Natural killer cell (primary cell): ENCODE measurements around the gene APOA4. TPM values are rescaled to one million over a fixed set of nuclear protein-coding genes. Genes with fewer than 3 reads are reported as not detected.

Source experiments
- ATAC-seq, 3 donors: fragments of 150-1000 bp in 2 of 3; fragments of 200-7000 bp in 1 of 3; cut with Tn5 transposase; 1 replicate in 1 of 3; 2 replicates in 2 of 3; pipeline ENCODE4 v1.10.0; 2021; ENCODE audit warnings: mild to moderate bottlenecking in 2 of 3, moderate library complexity in 2 of 3
- DNase-seq, 2 donors: peaks; one replicate each; pipeline versions ENCODE4 v3.0.0 to v3.0.0-alpha.2; 2013 to 2021; ENCODE audit warnings: mixed read lengths in 1 of 2
- H3K27ac ChIP-seq: one replicate; pipeline ENCODE4 v1.5.1; 2013; ENCODE audit warnings: mild to moderate bottlenecking, low read length
- H3K27me3 ChIP-seq: one replicate; pipeline ENCODE4 v1.6.1; 2013; ENCODE audit warnings: low read length; ENCODE audit not compliant: control insufficient read depth, insufficient read depth
- H3K36me3 ChIP-seq: one replicate; pipeline ENCODE4 v1.6.1; 2013; ENCODE audit warnings: low read length; ENCODE audit not compliant: control insufficient read depth, insufficient read depth
- H3K4me1 ChIP-seq: one replicate; pipeline ENCODE4 v1.6.1; 2013; ENCODE audit warnings: low read length; ENCODE audit not compliant: control insufficient read depth, insufficient read depth
- H3K4me3 ChIP-seq: one replicate; pipeline ENCODE4 v1.5.1; 2013; ENCODE audit warnings: low read length
- H3K9me3 ChIP-seq: one replicate; pipeline ENCODE4 v1.6.1; 2013; ENCODE audit warnings: low read length; ENCODE audit not compliant: control insufficient read depth, insufficient read depth
- H3K27ac Mint-ChIP-seq, 2 donors: one replicate each; pipeline ENCODE4 v1.8.0; 2022; ENCODE audit warnings: mild to moderate bottlenecking in 2 of 2, mixed read lengths in 2 of 2, moderate library complexity in 1 of 2
- H3K27me3 Mint-ChIP-seq, 2 donors: one replicate each; pipeline ENCODE4 v1.8.0; 2022; ENCODE audit warnings: low read depth in 2 of 2, mixed read lengths in 2 of 2
- H3K36me3 Mint-ChIP-seq: one replicate; pipeline ENCODE4 v1.8.0; 2022; ENCODE audit warnings: mixed read lengths
- H3K4me1 Mint-ChIP-seq, 2 donors: one replicate each; pipeline ENCODE4 v1.8.0; 2022; ENCODE audit warnings: mixed read lengths in 2 of 2
- H3K4me3 Mint-ChIP-seq: one replicate; pipeline ENCODE4 v1.8.0; 2022; ENCODE audit warnings: mild to moderate bottlenecking, moderate library complexity, mixed read lengths
- H3K9me3 Mint-ChIP-seq, 2 donors: one replicate each; pipeline ENCODE4 v1.8.0; 2022; ENCODE audit warnings: mixed read lengths in 2 of 2
- WGBS: methylation state at CpG from one replicate; pipeline ENCODE4 v1.1.7; 2013; ENCODE audit warnings: missing lambda C conversion rate; ENCODE audit not compliant: insufficient coverage; 5-methylcytosine and 5-hydroxymethylcytosine counted together
- intact Hi-C: fragments of 100-400 bp; cut with micrococcal nuclease; formaldehyde crosslinking; loops from one replicate; pipeline ENCODE4 v1.14.2; 2022
- total RNA-seq, 4 donors: library from RNA; stranded (reverse); fragments of 120-200 nt in 1 of 4; gene quantifications; one replicate each; pipeline versions ENCODE4 v1.2.3 to v1.2.4, GENCODE V29; 2013 to 2022
- TF ChIP-seq, protein P1 (sequence below): fragments of 200-600 bp; IDR thresholded peaks from one replicate; pipeline ENCODE4 v1.8.0; 2022; ENCODE audit warnings: antibody characterized with exemption

The APOA4 gene
- total RNA-seq, 3 donors from 2014 or later (not counting 1 experiment from before 2014, with no cell fraction given): not detected

DNA sequence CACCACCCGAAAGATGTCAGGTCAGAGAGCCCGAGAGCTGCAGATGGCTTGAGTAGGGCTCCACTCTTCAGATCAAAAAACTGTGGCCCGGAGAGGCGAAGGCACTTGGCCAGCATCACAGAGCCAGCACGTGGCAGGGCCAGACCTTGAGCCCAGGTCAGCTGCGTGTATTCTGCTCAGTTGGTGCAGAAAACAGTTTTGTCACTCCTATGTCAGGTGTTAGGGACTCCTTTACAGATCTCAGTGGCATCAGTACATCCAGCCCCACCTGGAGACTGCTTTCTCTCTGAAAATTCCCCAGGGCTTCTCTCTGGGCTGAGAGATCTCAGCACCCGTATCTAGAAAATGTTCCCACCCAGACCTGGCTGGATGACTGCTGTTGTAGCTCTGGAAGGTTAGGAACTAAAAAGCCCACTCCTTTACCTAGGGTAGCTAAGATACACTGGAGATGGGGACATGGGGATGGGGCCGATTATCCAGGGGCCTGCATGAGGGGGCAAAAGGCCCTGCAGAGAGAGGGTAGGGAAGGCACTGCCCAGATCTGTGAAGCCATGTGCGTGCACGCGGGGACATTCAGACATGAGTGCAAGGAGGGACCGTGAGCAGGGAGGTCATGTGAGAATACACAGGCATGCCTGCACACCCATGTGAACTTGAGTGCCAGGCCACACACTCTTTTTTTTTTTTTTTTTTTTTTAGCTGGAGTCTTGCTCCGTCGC lies 10.9 kb upstream of the APOA4 start:
- H3K4me3 ChIP-seq: no peak overlapping the region
- Mint-ChIP-seq H3K27me3 (peaks cover 0 to 3% of the 10 kb centered on the region in 2 donors), H3K4me1 (peaks cover 17 to 18% of the 10 kb centered on the region in 2 donors), H3K27ac (no peak overlapping the region), H3K36me3 (no peaks in the 10 kb centered on the region), H3K4me3 (peak overlapping the region; percentile 55), H3K9me3 (no peaks in the 10 kb centered on the region)
- H3K27me3 ChIP-seq: no peaks in the 10 kb centered on the region
- TF ChIP-seq, protein P1, sequence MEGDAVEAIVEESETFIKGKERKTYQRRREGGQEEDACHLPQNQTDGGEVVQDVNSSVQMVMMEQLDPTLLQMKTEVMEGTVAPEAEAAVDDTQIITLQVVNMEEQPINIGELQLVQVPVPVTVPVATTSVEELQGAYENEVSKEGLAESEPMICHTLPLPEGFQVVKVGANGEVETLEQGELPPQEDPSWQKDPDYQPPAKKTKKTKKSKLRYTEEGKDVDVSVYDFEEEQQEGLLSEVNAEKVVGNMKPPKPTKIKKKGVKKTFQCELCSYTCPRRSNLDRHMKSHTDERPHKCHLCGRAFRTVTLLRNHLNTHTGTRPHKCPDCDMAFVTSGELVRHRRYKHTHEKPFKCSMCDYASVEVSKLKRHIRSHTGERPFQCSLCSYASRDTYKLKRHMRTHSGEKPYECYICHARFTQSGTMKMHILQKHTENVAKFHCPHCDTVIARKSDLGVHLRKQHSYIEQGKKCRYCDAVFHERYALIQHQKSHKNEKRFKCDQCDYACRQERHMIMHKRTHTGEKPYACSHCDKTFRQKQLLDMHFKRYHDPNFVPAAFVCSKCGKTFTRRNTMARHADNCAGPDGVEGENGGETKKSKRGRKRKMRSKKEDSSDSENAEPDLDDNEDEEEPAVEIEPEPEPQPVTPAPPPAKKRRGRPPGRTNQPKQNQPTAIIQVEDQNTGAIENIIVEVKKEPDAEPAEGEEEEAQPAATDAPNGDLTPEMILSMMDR: no peak
- H3K36me3 ChIP-seq: no peaks in the 10 kb centered on the region
- peaks cover 19% of the 10 kb centered on the region for H3K4me1 ChIP-seq
- intact Hi-C loops: no loop called here
- DNase-seq (no peak), ATAC-seq (no peak)
- H3K9me3 ChIP-seq: no peaks in the 10 kb centered on the region
- no peak overlapping the region for H3K27ac ChIP-seq
- 94% methylated on average over 14 of the region's 14 CpGs for WGBS

DNA sequence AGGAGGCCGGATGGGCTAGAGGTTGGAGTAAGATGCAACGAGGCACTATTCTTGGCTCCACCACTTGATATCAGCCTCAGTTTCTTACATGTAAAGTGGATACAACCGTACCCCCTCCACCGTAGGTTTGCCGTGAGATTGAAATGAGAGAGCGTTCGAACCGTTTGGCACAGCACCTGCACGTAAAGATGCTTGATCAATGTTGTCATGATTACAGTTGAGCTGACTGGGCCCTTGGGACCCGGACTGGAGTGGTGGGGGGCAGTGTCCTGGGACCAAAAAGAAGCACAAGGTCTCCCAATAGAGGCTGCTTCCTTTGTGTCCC lies 10.3 kb upstream of the APOA4 start:
- no peaks in the 10 kb centered on the region for H3K36me3 Mint-ChIP-seq
- 97% methylated on average over 10 of the region's 10 CpGs for WGBS
- no peak overlapping the region for H3K27ac ChIP-seq
- H3K9me3 ChIP-seq: no peaks in the 10 kb centered on the region
- H3K27ac Mint-ChIP-seq: no peak overlapping the region
- no peak for DNase-seq
- H3K36me3 ChIP-seq: no peaks in the 10 kb centered on the region
- no peak for ATAC-seq
- H3K4me1 Mint-ChIP-seq: peaks cover 17 to 18% of the 10 kb centered on the region in 2 donors
- H3K27me3 ChIP-seq: no peaks in the 10 kb centered on the region
- H3K4me1 ChIP-seq: peaks cover 19% of the 10 kb centered on the region
- intact Hi-C loops: no loop called here
- peaks cover 0 to 3% of the 10 kb centered on the region in 2 donors for H3K27me3 Mint-ChIP-seq
- H3K4me3 ChIP-seq: no peak overlapping the region
- no peaks in the 10 kb centered on the region for H3K9me3 Mint-ChIP-seq
- no peak overlapping the region for H3K4me3 Mint-ChIP-seq
- TF ChIP-seq, protein P1: no peak

DNA sequence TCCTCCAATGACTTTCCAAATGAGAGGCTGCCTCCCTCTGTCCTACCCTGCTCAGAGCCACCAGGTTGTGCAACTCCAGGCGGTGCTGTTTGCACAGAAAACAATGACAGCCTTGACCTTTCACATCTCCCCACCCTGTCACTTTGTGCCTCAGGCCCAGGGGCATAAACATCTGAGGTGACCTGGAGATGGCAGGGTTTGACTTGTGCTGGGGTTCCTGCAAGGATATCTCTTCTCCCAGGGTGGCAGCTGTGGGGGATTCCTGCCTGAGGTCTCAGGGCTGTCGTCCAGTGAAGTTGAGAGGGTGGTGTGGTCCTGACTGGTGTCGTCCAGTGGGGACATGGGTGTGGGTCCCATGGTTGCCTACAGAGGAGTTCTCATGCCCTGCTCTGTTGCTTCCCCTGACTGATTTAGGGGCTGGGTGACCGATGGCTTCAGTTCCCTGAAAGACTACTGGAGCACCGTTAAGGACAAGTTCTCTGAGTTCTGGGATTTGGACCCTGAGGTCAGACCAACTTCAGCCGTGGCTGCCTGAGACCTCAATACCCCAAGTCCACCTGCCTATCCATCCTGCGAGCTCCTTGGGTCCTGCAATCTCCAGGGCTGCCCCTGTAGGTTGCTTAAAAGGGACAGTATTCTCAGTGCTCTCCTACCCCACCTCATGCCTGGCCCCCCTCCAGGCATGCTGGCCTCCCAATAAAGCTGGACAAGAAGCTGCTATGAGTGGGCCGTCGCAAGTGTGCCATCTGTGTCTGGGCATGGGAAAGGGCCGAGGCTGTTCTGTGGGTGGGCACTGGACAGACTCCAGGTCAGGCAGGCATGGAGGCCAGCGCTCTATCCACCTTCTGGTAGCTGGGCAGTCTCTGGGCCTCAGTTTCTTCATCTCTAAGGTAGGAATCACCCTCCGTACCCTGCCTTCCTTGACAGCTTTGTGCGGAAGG lies 9.5 kb upstream of the APOA4 start:
- TF ChIP-seq, protein P1: no peak
- Histone ChIP-seq H3K36me3 (no peaks in the 10 kb centered on the region), H3K27ac (no peak overlapping the region), H3K4me3 (no peak overlapping the region), H3K9me3 (no peaks in the 10 kb centered on the region), H3K27me3 (no peaks in the 10 kb centered on the region), H3K4me1 (peaks cover 19% of the 10 kb centered on the region)
- H3K4me1 Mint-ChIP-seq: peaks cover 17 to 18% of the 10 kb centered on the region in 2 donors
- WGBS: 85% methylated on average over 13 of the region's 13 CpGs
- H3K36me3 Mint-ChIP-seq: no peaks in the 10 kb centered on the region
- H3K9me3 Mint-ChIP-seq: no peaks in the 10 kb centered on the region
- H3K27ac Mint-ChIP-seq: no peak overlapping the region
- intact Hi-C loops: no loop called here
- DNase-seq: no peak
- ATAC-seq: no peak
- peaks cover 0 to 3% of the 10 kb centered on the region in 2 donors for H3K27me3 Mint-ChIP-seq
- no peak overlapping the region for H3K4me3 Mint-ChIP-seq
